GM18508 (cell line): ENCODE data around the gene CD93.

Source experiments
- ATAC-seq: cut with Tn5 transposase; IDR thresholded peaks from one replicate; pipeline ENCODE4 v1.9.1; 2021; ENCODE audit warnings: moderate number of reproducible peaks; ENCODE audit not compliant: insufficient read depth, unreplicated experiment

Gene CD93

GRCh38 chr20:23086056-23086566 is at the start of gene CD93:
CD93 (minus strand) TSS chr20:23086324; CDS start chr20:23086192, 132 bp downstream.
- no peak for ATAC-seq

- ATAC-seq = no peak
These were observed 47.5 kb upstream of the CD93 start for GRCh38 chr20:23133560-23133998.

- no peak for ATAC-seq
These were observed 46.9 kb upstream of the CD93 start for GRCh38 chr20:23132930-23133559.

- ATAC-seq = no peak
These were observed 46.3 kb upstream of the CD93 start for GRCh38 chr20:23132293-23132929.

GRCh38 chr20:23131766-23132165 is 45.6 kb upstream of the CD93 start:
- ATAC-seq = no peak

- no peak for ATAC-seq
These were observed 44.6 kb upstream of the CD93 start for GRCh38 chr20:23130622-23131140.

- ATAC-seq = no peak
These were observed 43.9 kb upstream of the CD93 start for GRCh38 chr20:23129891-23130621.

- ATAC-seq = no peak
These were observed 43.1 kb upstream of the CD93 start for GRCh38 chr20:23129266-23129665.

GRCh38 chr20:23128461-23129125 is 42.5 kb upstream of the CD93 start:
- no peak for ATAC-seq

GRCh38 chr20:23127506-23128279 is 41.6 kb upstream of the CD93 start:
- ATAC-seq = no peak

- no peak for ATAC-seq
These were observed 40.3 kb upstream of the CD93 start for GRCh38 chr20:23126281-23127061.

- no peak for ATAC-seq
These were observed 39.6 kb upstream of the CD93 start for GRCh38 chr20:23125625-23126191.

- no peak for ATAC-seq
These were observed 39.0 kb upstream of the CD93 start for GRCh38 chr20:23125159-23125558.

GRCh38 chr20:23123886-23124285 is 37.8 kb upstream of the CD93 start:
- ATAC-seq = no peak

- ATAC-seq = no peak
These were observed 36.9 kb upstream of the CD93 start for GRCh38 chr20:23122796-23123655.

- ATAC-seq = no peak
These were observed 36.2 kb upstream of the CD93 start for GRCh38 chr20:23122321-23122720.

GRCh38 chr20:23121751-23122320 is 35.7 kb upstream of the CD93 start:
- ATAC-seq = no peak
